ENCODE results near the gene ASCC3.

ASCC3 gene

DNA sequence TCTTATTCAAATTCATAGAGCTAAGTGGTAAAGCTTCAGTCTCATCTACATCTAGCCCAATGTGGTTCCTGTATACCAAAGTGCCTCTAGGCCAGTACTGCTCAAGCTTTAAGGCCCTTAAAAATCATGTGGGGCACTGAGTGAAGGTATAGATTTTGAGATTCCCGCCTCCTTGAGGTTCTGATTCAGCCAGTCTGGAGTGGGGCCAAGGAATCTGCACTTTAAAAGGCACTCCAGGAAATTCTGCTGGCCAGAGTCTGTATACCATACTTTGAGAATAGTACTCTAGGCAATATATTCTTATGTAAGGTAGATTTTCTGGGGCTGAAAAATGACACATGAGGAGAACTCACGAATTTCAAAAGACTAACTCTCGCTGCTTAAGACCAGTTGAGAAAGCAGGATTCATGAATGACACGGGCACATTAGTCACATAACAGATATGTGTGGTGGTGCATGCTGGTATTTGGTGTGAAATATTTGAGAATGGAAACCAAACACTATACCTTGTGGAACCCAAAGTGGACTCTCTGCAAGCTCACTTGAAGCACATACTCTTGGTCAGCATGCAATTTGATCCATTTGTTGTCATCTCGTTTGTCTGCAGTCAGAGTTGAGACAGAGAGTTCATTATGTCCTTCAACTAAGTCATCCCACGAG is 368.8 kb downstream of the ASCC3 start:
- no peak overlapping the region for H2BK120ac ChIP-seq (ENCODE audit: low read depth, low read length)
- no peaks in the 10 kb centered on the region for H3K4me1 ChIP-seq (ENCODE audit: control insufficient read depth, low read depth, low read length)
- DNase-seq = no peak
- H2AK5ac ChIP-seq (ENCODE audit: low read length) = no peak overlapping the region
- H4K5ac ChIP-seq (ENCODE audit: low read length) = no peak overlapping the region
- no peak overlapping the region for H3K4ac ChIP-seq (ENCODE audit: low read depth, low read length)
- H3K27ac ChIP-seq (ENCODE audit: low read depth, low read length) = no peak overlapping the region
- H3K18ac ChIP-seq (ENCODE audit: low read length) = no peak overlapping the region
- H3K27me3 ChIP-seq (ENCODE audit: insufficient read depth, low read length, poor library complexity) = no peaks in the 10 kb centered on the region
- no CpG with 5 or more reads among the region's 6 CpGs for WGBS (ENCODE audit: extremely low coverage, insufficient coverage, low lambda C conversion rate)
- H3K4me2 ChIP-seq (ENCODE audit: low read length) = no peak overlapping the region
- no peak overlapping the region for H3K4me3 ChIP-seq (ENCODE audit: low read length)
- no peaks in the 10 kb centered on the region for H3K79me2 ChIP-seq (ENCODE audit: control insufficient read depth, insufficient read depth, low read length)
- H3K9ac ChIP-seq (ENCODE audit: low read length) = no peak overlapping the region
- H2BK5ac ChIP-seq (ENCODE audit: low read length) = no peak overlapping the region
- no peaks in the 10 kb centered on the region for H3K36me3 ChIP-seq (ENCODE audit: control insufficient read depth, insufficient read depth, low read length)
- no peaks in the 10 kb centered on the region for H3K79me1 ChIP-seq (ENCODE audit: low read length)
- no peak overlapping the region for H4K8ac ChIP-seq (ENCODE audit: low read depth, low read length)
- no peak overlapping the region for H2BK15ac ChIP-seq (replicated peaks; ENCODE audit: low read depth)
- no peak overlapping the region for H3K56ac ChIP-seq (ENCODE audit: low read length)
- H3K23ac ChIP-seq (ENCODE audit: low read length) = no peak overlapping the region

DNA sequence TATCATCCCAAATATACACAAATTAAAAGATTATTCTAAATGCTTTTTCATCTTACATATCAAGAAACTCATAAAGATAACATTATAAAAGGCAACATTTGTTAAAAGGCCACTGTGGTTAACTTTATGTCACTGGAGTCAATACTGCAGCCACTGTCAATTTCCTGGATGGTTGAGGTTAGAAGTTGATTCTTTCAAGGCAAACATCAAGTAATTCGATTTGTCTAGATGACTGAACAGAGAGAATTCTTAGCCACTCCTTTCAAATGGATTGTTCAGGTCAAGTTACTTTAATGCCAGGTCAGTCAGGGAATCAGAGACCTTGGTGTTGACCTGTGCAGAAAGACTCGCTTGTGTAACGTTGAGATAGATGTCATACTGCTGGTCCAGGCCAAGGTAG is 372.0 kb downstream of the ASCC3 start:
- Histone ChIP-seq H3K56ac (ENCODE audit: low read length) (no peak overlapping the region), H3K4me3 (ENCODE audit: low read length) (no peak overlapping the region), H3K36me3 (ENCODE audit: control insufficient read depth, insufficient read depth, low read length) (no peaks in the 10 kb centered on the region), H3K9ac (ENCODE audit: low read length) (no peak overlapping the region), H3K4ac (ENCODE audit: low read depth, low read length) (no peak overlapping the region), H3K27ac (ENCODE audit: low read depth, low read length) (no peak overlapping the region), H3K27me3 (ENCODE audit: insufficient read depth, low read length, poor library complexity) (no peaks in the 10 kb centered on the region), H2AK5ac (ENCODE audit: low read length) (no peak overlapping the region), H2BK15ac (replicated peaks; ENCODE audit: low read depth) (no peak overlapping the region), H4K8ac (ENCODE audit: low read depth, low read length) (no peak overlapping the region), H3K18ac (ENCODE audit: low read length) (no peak overlapping the region), H3K79me2 (ENCODE audit: control insufficient read depth, insufficient read depth, low read length) (no peaks in the 10 kb centered on the region), H2BK120ac (ENCODE audit: low read depth, low read length) (no peak overlapping the region), H3K23ac (ENCODE audit: low read length) (no peak overlapping the region), H2BK5ac (ENCODE audit: low read length) (no peak overlapping the region), H3K4me1 (ENCODE audit: control insufficient read depth, low read depth, low read length) (no peaks in the 10 kb centered on the region), H3K4me2 (ENCODE audit: low read length) (no peak overlapping the region), H4K5ac (ENCODE audit: low read length) (no peak overlapping the region), H3K79me1 (ENCODE audit: low read length) (no peaks in the 10 kb centered on the region)
- no peak for DNase-seq
- WGBS (ENCODE audit: extremely low coverage, insufficient coverage, low lambda C conversion rate) = no CpG with 5 or more reads among the region's 3 CpGs

DNA sequence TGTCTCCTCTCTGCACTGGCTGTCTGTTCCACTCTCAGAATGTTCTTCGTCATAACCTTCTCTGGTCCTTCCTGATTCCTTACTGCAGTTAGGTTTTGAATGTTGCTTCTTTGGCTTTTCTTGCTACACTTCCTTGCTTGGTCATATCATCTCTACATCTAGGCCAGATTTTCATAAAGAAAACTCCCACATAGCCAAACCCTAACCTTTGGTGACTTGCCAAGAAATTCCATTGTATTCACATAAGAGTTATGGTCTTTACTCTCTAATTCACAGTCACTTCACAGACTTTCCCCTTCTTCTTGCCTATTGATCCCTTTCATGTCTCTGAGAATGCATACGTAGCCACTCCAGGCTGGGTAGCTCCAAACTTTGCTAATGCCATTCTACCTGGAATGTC is 374.5 kb downstream of the ASCC3 start:
- no peak overlapping the region for H3K9ac ChIP-seq (ENCODE audit: low read length)
- H3K4me1 ChIP-seq (ENCODE audit: control insufficient read depth, low read depth, low read length) = no peaks in the 10 kb centered on the region
- no peak overlapping the region for H3K18ac ChIP-seq (ENCODE audit: low read length)
- H4K8ac ChIP-seq (ENCODE audit: low read depth, low read length) = no peak overlapping the region
- no peak overlapping the region for H3K4ac ChIP-seq (ENCODE audit: low read depth, low read length)
- no peak overlapping the region for H3K23ac ChIP-seq (ENCODE audit: low read length)
- no peaks in the 10 kb centered on the region for H3K27me3 ChIP-seq (ENCODE audit: insufficient read depth, low read length, poor library complexity)
- H2BK15ac ChIP-seq (replicated peaks; ENCODE audit: low read depth) = no peak overlapping the region
- H3K36me3 ChIP-seq (ENCODE audit: control insufficient read depth, insufficient read depth, low read length) = no peaks in the 10 kb centered on the region
- H3K79me2 ChIP-seq (ENCODE audit: control insufficient read depth, insufficient read depth, low read length) = no peaks in the 10 kb centered on the region
- no peak for DNase-seq
- H4K5ac ChIP-seq (ENCODE audit: low read length) = no peak overlapping the region
- no peak overlapping the region for H2BK5ac ChIP-seq (ENCODE audit: low read length)
- no peak overlapping the region for H3K4me3 ChIP-seq (ENCODE audit: low read length)
- no peak overlapping the region for H2BK120ac ChIP-seq (ENCODE audit: low read depth, low read length)
- H3K4me2 ChIP-seq (ENCODE audit: low read length) = no peak overlapping the region
- no peak overlapping the region for H3K27ac ChIP-seq (ENCODE audit: low read depth, low read length)
- H2AK5ac ChIP-seq (ENCODE audit: low read length) = no peak overlapping the region
- no CpG with 5 or more reads among the region's 2 CpGs for WGBS (ENCODE audit: extremely low coverage, insufficient coverage, low lambda C conversion rate)
- no peaks in the 10 kb centered on the region for H3K79me1 ChIP-seq (ENCODE audit: low read length)
- H3K56ac ChIP-seq (ENCODE audit: low read length) = no peak overlapping the region

DNA sequence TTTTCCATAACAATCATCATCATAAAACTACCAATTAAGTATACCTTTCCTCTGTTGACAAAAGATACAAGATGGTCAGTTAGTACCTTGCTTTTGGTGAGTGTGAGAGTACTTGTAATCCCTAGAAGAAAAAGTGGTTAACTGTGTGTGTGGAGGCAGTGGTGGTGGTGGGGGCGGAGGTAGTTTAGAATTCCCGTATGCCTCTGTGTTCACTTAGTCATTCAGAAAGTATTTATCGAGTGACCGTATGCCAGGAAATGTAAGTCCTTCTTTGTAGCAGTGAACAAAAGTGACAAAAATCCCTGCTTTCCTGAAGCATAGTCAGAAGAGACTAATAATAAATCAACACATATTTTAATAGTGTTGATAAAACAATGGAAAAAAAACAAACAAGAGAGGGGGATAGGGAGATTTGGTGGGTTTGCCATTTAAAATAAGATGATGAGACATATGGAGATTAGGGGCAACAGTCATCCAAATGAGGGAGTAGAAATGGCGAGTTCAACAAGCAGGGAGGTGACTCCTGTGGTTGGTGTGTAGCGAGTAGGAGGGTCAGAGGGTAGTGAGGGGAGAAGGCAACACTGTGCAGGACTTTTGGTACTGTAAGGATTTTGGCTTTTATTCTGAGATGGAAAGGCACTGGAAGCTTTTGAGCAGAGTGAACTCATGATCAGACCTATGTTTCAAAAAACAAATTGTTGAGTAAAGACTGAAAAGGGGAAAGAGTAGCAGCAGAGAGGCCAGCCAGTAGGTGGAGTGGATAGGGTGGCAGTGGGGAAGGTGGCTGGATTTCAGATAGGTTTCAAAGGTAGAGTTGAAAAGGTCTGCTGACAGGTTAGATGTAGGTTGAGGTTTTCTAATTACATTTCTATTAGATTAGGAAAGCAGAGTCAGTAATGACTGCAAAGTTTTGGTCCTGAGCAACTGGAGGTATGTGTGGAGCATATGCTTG is 376.1 kb downstream of the ASCC3 start:
- Histone ChIP-seq H3K4me1 (ENCODE audit: control insufficient read depth, low read depth, low read length) (no peaks in the 10 kb centered on the region), H3K23ac (ENCODE audit: low read length) (no peak overlapping the region), H4K5ac (ENCODE audit: low read length) (no peak overlapping the region), H3K79me2 (ENCODE audit: control insufficient read depth, insufficient read depth, low read length) (no peaks in the 10 kb centered on the region), H3K9ac (ENCODE audit: low read length) (no peak overlapping the region), H3K4me3 (ENCODE audit: low read length) (no peak overlapping the region), H4K8ac (ENCODE audit: low read depth, low read length) (no peak overlapping the region), H2BK5ac (ENCODE audit: low read length) (no peak overlapping the region), H3K27ac (ENCODE audit: low read depth, low read length) (no peak overlapping the region), H3K4ac (ENCODE audit: low read depth, low read length) (no peak overlapping the region), H2BK120ac (ENCODE audit: low read depth, low read length) (no peak overlapping the region), H3K18ac (ENCODE audit: low read length) (no peak overlapping the region), H3K36me3 (ENCODE audit: control insufficient read depth, insufficient read depth, low read length) (no peaks in the 10 kb centered on the region), H3K4me2 (ENCODE audit: low read length) (no peak overlapping the region), H2BK15ac (replicated peaks; ENCODE audit: low read depth) (no peak overlapping the region), H3K56ac (ENCODE audit: low read length) (no peak overlapping the region), H2AK5ac (ENCODE audit: low read length) (no peak overlapping the region), H3K79me1 (ENCODE audit: low read length) (no peaks in the 10 kb centered on the region), H3K27me3 (ENCODE audit: insufficient read depth, low read length, poor library complexity) (no peaks in the 10 kb centered on the region)
- no CpG with 5 or more reads among the region's 6 CpGs for WGBS (ENCODE audit: extremely low coverage, insufficient coverage, low lambda C conversion rate)
- peak; percentile 33 for DNase-seq

DNA sequence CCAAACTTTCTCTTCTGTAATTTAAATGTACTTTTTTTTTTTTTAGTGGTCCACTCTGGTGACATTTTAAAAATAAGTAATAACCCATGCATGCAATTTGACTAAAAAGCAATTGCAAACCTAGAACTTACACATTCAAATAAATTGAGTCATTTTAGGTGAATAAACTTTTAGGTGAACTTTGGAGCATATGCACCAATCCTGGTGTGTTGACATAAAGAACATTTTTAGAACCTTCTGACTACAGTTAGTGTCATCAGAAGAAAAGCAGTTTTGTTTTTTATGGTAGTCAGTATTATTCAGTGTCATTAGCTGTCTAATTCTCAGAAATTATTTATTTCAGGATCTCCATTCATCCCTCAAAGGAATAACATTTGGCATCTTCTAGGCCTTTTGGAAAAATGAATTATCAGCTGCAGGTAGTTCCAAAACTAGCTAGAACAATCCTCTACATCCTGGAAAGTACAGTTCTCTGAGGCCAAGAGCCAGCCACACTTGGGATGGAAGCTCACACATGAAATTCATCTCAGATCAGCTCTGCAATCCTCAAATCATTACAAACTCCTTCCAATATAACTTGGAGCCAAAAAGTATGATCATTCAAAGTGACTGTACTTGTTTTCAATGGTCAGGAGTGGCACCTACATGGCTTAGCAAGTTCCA is 378.0 kb downstream of the ASCC3 start:
- no peak overlapping the region for H2BK5ac ChIP-seq (ENCODE audit: low read length)
- no peak overlapping the region for H3K23ac ChIP-seq (ENCODE audit: low read length)
- no peak overlapping the region for H3K9ac ChIP-seq (ENCODE audit: low read length)
- no peak overlapping the region for H2AK5ac ChIP-seq (ENCODE audit: low read length)
- no peak overlapping the region for H3K18ac ChIP-seq (ENCODE audit: low read length)
- H4K5ac ChIP-seq (ENCODE audit: low read length) = no peak overlapping the region
- DNase-seq = no peak
- no peak overlapping the region for H3K4me3 ChIP-seq (ENCODE audit: low read length)
- H3K4me1 ChIP-seq (ENCODE audit: control insufficient read depth, low read depth, low read length) = no peaks in the 10 kb centered on the region
- no peak overlapping the region for H3K4ac ChIP-seq (ENCODE audit: low read depth, low read length)
- H2BK120ac ChIP-seq (ENCODE audit: low read depth, low read length) = no peak overlapping the region
- no peak overlapping the region for H2BK15ac ChIP-seq (replicated peaks; ENCODE audit: low read depth)
- H3K36me3 ChIP-seq (ENCODE audit: control insufficient read depth, insufficient read depth, low read length) = no peaks in the 10 kb centered on the region
- no peaks in the 10 kb centered on the region for H3K79me1 ChIP-seq (ENCODE audit: low read length)
- H3K4me2 ChIP-seq (ENCODE audit: low read length) = no peak overlapping the region
- H3K27me3 ChIP-seq (ENCODE audit: insufficient read depth, low read length, poor library complexity) = no peaks in the 10 kb centered on the region
- no peak overlapping the region for H4K8ac ChIP-seq (ENCODE audit: low read depth, low read length)
- H3K27ac ChIP-seq (ENCODE audit: low read depth, low read length) = no peak overlapping the region
- no peaks in the 10 kb centered on the region for H3K79me2 ChIP-seq (ENCODE audit: control insufficient read depth, insufficient read depth, low read length)
- no peak overlapping the region for H3K56ac ChIP-seq (ENCODE audit: low read length)
